GM10266 (cell line): ENCODE results near the gene RAN.

Source experiments
- DNase-seq: peaks from one replicate; pipeline ENCODE4 v3.0.0; 2012; ENCODE audit errors: extremely low spot score
- CTCF ChIP-seq: IDR thresholded peaks from 2 replicates; pipeline ENCODE4 v1.5.1; 2012; ENCODE audit warnings: mild to moderate bottlenecking, low read depth; ENCODE audit not compliant: control insufficient read depth, insufficient read depth; ENCODE audit errors: missing control alignments

RAN gene

DNA sequence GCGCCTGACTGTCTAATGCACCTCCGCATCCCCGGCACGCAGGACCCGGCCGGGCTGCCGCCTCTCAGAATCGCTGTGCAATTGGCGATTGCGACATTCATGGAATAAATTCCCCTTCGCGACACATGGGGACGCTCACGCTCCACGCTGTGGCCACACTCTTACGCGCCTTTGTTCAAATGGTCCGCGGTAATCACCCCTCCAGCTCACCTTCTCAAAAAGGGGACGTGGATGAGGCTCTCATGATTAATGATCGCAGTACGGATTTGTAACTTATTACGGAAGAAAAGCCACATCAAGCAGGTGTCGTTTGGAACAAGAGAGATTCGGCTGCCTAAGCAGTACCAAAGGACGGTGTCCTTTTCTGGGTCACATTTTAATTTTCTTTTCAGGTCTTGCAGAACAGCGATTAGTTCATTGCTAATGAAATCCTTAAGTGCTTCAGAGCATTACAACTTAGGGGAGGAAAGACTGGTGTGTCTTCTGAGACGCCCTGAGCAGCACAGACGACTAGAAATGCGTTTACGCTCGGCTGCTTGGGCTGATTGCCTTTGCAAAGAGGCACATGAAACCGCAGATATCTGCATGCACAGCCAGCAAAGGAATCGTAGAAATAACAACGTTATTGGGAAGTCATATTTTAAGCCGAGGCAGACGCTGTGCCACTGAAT is 44.5 kb downstream of the RAN start:
- peak; percentile 69 for DNase-seq
- TF ChIP-seq CTCF = peak; percentile 85

DNA sequence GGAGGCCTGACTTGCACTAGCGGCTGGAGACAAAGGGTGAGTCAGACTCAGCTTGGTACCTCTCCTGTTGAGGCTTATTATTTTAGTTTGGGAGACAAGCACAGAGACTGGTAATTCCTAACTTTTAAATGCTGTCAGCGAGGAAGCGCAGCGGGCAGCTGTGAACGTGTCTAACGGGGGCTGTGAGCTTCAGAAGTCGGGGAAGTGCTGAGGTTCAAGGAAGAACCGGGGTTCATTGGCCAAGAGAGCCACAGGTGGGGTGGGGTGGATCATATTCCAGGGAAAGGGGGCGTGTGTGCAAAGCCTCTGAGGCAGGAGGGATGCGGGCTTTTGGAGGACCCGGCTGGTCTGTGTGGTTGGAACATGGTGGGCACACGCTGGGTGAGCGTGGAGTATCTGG is 45.7 kb downstream of the RAN start:
- DNase-seq = no peak
- no peak for TF ChIP-seq CTCF

- TF ChIP-seq CTCF = no peak
- no peak for DNase-seq
These were observed 47.2 kb downstream of the RAN start for GRCh38 chr12:130919086-130919485.

DNA sequence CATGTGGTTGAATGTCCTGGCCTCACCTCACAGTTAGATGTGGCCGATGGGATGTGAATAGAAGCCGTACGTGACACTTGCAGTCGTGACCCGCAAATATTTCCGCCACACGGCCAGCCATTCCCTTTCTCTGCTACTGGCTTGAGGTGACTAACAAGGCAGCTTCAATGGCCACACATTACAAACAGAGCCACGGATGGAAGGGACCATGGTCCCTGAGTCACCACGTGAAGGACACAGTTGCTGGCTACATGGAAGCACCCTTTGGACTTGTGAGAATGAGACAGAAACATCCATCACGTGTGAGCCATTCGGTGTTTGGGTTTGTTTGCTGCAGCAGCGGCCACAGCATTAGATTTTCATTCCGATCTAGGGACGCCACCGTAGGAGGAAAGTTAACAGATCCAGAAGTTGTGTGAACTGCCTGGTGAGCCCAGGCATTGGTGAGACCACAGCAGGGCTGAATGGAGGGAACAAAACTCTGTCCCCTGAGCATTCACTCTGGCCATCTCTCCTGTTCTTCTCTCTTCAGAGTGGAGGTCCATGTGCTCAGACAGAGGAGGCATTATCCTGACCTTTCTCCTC is 48.3 kb downstream of the RAN start:
- DNase-seq = no peak
- TF ChIP-seq CTCF = no peak

DNA sequence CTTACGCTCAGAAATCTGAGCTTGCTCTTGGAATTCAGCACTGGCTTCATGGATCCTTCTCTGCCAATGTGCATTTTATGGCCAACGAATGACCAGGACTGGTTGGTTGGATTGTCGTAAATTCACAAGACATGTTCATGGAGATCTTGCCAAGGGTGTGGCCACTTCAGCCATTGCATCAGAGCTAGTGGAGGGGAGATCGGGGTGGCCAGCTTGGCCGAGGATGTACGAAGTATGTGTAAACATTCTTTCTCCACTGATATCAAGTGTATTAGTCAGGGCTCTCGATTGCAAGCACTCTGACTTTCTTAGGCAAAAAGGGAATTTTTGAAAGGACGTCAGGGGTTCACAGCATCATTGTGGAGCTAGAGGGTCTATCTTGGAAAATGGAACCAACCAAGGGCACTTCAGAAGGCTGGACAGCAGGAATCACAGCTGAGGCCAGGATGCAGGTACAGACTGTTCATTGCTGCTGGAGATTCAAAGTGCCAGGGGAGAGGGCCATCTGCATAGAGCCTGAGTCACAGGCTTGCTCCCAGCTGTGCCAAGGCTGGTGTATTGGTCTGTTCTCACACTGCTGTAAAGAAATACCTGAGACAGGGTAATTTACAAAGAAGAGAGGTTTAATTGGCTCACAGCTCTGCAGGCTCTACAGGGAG is 49.0 kb downstream of the RAN start:
- DNase-seq = no peak
- no peak for TF ChIP-seq CTCF

DNA sequence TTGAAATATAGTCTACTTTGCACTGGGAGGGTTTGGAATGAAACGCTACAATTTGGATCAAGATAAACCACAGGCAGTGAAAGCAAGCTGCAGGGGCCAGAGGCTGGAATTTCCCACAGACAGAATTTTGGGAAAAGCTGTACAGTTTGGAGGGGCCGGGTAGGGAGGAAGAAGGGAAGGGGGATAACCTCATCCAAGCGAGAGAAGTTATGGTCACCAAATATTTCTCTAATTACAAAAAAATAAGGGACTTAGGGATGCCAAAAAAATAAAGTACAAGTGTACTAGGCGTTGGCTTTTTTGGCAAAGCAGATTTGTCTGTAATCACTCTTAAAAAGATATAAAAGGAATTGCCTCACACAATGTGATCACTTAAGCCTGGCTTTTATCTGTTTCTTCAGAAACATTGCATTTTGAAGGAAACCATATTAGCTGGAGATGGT is 50.7 kb downstream of the RAN start:
- DNase-seq = no peak
- TF ChIP-seq CTCF = no peak
